ENCODE measurements around the gene TMEM132E. TPM values are rescaled to one million over a fixed set of nuclear protein-coding genes. Genes with fewer than 3 reads are reported as not detected.

TMEM132E gene
- total RNA-seq, 1 experiment from 2014 or later: not detected

DNA sequence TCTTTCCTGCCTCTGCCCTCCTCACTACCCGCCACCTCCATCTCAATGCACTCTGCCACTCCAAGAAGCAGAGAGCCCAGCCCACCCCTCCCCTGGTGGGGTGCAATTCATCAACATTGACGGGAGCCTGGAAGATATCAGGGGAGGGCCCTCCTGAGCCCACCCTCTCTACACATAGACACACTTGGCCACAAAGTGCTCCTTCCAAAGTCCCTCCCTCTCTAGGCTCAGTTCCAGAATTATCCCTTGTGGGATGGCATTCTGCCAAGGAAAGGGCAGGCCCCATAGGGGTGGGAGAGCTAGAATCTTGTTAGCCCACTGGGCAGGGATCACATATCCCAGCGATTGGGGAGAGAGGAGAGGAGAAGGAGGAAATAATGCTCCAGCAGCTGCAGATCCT is 66.2 kb downstream of the TMEM132E start:
- peaks cover 16% of the 10 kb centered on the region for H3K4me1 ChIP-seq

DNA sequence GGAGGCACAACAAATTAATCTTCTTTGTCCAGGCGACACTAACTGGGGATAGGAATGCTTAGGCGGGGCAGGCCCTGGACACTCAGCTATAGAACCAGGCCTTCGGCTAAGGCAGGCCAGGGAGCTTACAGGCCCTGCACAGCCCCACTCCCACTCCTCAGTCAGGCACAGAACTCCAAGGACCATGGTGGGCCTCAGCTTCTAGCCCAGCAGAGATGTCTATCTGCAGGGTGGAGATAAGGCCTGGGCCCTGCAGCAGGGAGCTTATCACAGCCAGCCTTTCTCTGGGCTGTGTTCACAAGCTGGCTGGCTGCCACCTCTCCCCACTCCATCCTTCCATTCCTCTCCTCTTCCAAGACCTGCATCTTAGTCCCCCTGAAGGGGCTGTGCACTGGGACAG is 68.1 kb downstream of the TMEM132E start:
- no peaks in the 10 kb centered on the region for H3K9me3 ChIP-seq (replicated peaks)
- H3K27ac ChIP-seq: no peak overlapping the region
- peaks cover 5% of the 10 kb centered on the region; the same call in 1 of the 2 replicates for H3K27me3 ChIP-seq
- H3K36me3 ChIP-seq: no peaks in the 10 kb centered on the region
- H3K4me3 ChIP-seq: no peak overlapping the region
- H3K4me1 ChIP-seq: peaks cover 16% of the 10 kb centered on the region
- no peak for DNase-seq

More for the DNA sequence above, 66.2 kb downstream of the TMEM132E start:
- peak; percentile 64 to 85 for DNase-seq
- H3K9me3 ChIP-seq (replicated peaks): no peaks in the 10 kb centered on the region
- no peaks in the 10 kb centered on the region for H3K36me3 ChIP-seq
- H3K27me3 ChIP-seq: peaks cover 14% of the 10 kb centered on the region
- H3K27ac ChIP-seq: no peak overlapping the region
- H3K4me3 ChIP-seq: no peak overlapping the region

DNA sequence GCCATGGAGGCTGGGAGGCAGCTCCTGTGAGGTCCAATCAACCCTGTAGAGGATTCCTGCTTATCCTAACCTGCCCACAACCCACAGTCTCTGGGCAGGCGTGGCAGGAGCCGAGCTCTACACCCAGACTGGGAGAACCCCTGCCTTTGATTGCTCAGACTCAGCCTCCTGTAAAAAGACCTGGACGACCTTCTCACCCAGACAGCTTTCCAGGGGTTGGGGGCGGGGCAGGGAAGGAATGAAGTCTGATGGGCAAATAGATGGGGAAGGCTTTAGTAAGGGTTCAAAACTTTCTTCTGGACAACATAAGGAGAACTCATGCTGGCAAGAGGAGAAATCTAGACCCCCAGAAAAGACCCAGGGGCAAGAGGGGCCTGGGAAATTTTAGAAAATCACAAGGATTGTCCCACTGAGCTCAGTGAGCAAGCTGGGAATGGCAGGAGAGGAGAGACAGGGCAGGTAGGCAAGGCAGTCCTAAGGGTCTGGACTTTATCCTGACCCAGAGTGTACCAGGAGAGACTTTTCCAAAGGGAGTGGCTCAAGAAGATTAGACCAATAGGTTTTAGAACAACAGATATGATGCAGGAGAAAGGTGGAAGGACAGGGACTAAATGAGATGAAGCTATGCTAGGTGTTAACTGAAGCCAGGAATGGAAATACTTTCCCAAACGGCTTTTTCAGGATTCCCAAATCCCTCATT is 70.8 kb downstream of the TMEM132E start:
- Histone ChIP-seq H3K4me3 (no peak overlapping the region), H3K36me3 (no peaks in the 10 kb centered on the region), H3K27ac (no peak overlapping the region), H3K27me3 (0 out of 2 replicates have a peak, but pooled peaks cover 5% of the 10 kb centered on the region), H3K9me3 (replicated peaks) (no peaks in the 10 kb centered on the region), H3K4me1 (peaks cover 4% of the 10 kb centered on the region; the same call in 1 of the 2 replicates)
- no peak for DNase-seq

DNA sequence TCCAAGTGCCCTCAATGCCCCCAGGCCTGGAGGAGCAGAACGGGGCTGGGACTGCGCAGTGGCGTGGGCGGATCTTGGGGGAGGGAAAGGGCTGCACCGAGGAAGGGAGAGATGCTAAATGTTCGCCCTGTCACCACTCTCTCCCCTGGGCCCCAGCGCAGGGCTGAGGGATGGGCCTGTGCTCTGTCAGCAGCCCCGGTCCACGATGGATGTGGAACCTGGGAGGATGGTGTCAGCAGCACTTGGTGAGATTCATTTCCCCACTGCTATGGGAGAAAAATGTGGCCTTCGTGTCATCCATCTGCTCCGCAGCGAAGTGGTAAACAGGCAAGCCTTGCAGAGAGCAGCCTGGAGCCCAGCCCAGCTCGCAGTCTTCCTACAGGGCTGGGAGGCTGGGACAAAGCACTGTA is 72.0 kb downstream of the TMEM132E start:
- no peaks in the 10 kb centered on the region for H3K4me1 ChIP-seq
- no peak overlapping the region for H3K4me3 ChIP-seq

DNA sequence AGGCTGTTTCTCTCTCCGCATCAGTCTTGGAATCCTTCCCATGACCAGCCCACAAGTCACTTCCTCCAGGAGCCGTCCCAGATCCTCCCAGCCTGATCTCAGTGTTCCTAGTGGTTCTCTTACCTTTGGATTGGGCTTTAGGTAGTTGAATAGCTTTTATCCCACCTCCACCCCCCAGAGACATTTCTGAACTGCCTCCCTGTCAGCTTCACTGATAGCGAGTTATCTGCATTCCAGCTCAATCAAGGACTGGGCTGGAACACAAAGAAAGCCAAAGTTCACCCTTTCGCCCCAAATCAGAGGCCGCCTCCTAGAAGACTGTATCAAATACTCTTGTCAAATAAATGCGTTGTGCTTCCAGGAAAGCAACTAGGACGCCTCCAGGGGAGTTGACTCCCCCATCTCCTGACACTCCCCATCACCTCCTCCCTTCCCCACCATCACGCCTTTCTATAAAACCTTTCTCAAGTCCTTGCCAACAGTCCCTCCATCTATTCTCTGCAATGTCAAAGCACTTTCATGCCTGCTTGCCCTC is 72.7 kb downstream of the TMEM132E start:
- Histone ChIP-seq H3K4me1 (no peaks in the 10 kb centered on the region), H3K9me3 (replicated peaks) (no peaks in the 10 kb centered on the region), H3K27ac (no peak overlapping the region), H3K27me3 (0 out of 2 replicates have a peak, but pooled peaks cover 8% of the 10 kb centered on the region), H3K4me3 (no peak overlapping the region), H3K36me3 (no peaks in the 10 kb centered on the region)
- no peak for DNase-seq

More for the DNA sequence above, 72.0 kb downstream of the TMEM132E start:
- no peak for DNase-seq
- H3K36me3 ChIP-seq: no peaks in the 10 kb centered on the region
- H3K27me3 ChIP-seq: 0 out of 2 replicates have a peak, but pooled peaks cover 8% of the 10 kb centered on the region
- H3K9me3 ChIP-seq (replicated peaks): no peaks in the 10 kb centered on the region
- no peak overlapping the region for H3K27ac ChIP-seq

DNA sequence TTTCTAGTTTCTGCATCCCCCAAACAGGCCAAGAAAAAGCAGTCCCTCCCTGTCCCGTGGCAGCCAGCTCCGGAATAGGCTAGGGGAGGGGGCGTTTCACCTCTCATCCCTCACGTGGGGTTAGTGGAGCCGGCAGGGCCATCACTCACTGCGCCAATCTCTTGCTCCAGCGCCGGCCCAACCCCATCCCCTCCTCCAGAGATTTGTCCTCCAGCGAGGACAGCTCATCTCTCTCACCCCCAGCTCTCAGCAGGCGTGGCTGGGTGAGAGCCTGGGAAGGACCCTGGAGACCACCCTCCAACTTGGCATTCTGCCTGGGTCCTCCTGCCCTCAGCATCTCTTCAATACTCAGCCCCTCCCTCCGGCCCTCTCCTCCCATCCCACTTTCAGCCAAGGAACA is 74.1 kb downstream of the TMEM132E start:
- no peak overlapping the region for H3K4me3 ChIP-seq
- H3K4me1 ChIP-seq: no peaks in the 10 kb centered on the region
- no peaks in the 10 kb centered on the region for H3K36me3 ChIP-seq
- no peak for DNase-seq
- 0 out of 2 replicates have a peak, but pooled peaks cover 8% of the 10 kb centered on the region for H3K27me3 ChIP-seq
- no peak overlapping the region for H3K27ac ChIP-seq
- H3K9me3 ChIP-seq (replicated peaks): no peaks in the 10 kb centered on the region

DNA sequence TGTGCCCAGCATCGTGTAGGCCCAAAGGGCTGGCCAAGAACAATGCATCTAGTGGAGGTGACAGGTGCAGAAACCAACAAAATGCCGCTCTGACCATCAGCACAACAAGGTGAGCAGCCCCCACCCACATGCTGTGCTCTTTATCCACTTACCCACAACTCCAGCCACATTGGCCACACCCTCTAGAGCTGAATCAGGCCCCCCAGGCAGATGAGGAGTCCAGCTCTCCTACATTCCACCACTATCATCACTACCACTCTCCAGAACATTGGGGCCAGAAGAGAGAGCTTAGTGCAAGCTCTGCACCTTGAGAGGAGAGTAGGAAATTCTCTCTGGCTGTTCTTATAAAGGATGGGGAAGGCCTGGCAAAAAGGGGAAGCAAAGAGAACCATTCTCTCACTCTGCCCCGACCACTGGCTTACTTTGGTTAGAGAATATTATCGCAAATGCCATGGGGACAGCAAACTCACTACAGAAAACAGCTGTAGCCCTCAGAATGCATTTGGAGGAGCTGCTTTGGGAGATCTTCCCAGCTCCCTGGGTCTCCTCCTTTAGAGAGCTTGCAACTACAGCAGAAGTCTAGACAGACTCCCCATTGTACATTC is 75.0 kb downstream of the TMEM132E start:
- Histone ChIP-seq H3K4me1 (no peaks in the 10 kb centered on the region), H3K27me3 (0 out of 2 replicates have a peak, but pooled peaks cover 7% of the 10 kb centered on the region), H3K9me3 (replicated peaks) (no peaks in the 10 kb centered on the region), H3K36me3 (no peaks in the 10 kb centered on the region), H3K4me3 (no peak overlapping the region), H3K27ac (no peak overlapping the region)
- DNase-seq: no peak

DNA sequence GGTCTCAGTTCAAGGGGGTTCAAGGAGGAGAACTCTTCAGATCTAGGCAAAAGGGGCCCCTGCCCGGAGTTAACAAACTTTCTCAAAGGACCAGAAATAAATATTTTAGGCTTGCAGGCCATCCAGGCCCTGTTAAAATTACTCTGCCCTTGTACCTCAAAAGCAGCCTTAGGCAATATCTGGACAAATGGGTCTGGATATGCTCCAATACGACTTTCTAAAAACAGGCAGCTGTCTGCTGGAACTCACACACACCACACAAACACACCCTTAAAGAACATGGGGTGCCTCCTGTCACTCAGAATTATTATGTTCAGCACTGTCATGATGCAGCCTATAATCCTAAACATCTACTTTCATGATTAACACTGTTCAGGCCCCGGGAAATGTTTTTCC is 75.5 kb downstream of the TMEM132E start:
- no peak for DNase-seq
- no peaks in the 10 kb centered on the region for H3K4me1 ChIP-seq
- H3K36me3 ChIP-seq: no peaks in the 10 kb centered on the region
- H3K9me3 ChIP-seq (replicated peaks): no peaks in the 10 kb centered on the region
- 0 out of 2 replicates have a peak, but pooled peaks cover 3% of the 10 kb centered on the region for H3K27me3 ChIP-seq
- no peak overlapping the region for H3K4me3 ChIP-seq
- H3K27ac ChIP-seq: no peak overlapping the region

DNA sequence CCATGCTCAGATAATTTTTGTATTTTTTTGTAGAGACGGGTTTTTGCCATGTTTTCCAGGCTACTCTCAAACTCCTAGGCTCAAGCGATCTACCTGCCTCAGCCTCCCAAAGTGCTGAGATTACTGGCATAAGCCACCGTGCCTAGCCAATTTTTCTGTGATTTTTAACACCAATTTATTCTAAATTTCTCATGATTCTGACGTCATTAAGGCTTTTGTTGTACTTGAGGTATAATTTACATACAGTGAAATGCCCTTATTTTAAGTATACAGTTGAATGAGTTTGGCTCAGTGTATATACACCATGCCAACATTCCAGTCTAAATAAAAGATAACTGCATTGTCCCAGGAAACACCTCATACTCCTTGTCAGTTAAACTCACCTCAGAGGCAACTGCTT is 77.4 kb downstream of the TMEM132E start:
- Histone ChIP-seq H3K36me3 (no peaks in the 10 kb centered on the region), H3K4me1 (no peaks in the 10 kb centered on the region), H3K9me3 (replicated peaks) (no peaks in the 10 kb centered on the region), H3K27ac (no peak overlapping the region), H3K4me3 (no peak overlapping the region), H3K27me3 (0 out of 2 replicates have a peak, but pooled peaks cover 3% of the 10 kb centered on the region)
- DNase-seq: no peak

DNA sequence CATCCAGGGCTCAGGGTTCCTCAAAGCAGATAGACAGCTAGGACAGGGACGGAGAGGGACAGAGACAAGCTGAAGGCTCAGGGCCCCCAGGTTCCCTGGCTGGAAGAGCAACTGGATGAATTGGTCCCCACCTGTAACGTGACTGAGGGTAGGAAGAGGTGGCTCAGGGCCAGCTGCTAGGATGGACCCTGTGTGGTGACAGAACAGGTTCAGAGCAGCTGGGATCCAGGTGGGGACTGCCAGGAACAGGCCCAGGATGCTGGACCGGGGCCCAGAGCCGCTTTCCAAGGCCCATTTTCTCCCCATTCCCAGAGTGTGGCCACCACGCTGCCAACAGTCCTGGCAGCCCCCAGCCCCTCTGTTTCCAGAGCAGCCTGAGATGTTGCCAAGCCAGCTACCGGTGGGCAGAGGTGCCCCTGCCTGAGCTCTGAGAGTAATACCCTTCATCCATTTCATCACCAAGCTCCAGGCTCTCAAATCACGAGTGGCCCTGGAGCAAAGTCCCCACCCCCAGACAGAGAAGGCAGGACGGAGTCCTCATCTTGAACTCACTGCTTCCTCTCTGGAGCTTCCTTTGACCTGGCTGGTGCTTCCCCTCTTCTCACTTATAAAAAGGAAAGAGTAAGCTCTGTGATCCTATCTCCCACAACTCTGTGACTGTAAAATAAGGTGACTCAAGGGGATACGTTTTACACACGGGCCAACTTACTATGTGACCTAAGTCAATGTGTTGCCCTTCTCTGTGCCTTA is 79.6 kb downstream of the TMEM132E start:
- DNase-seq: no peak
- Histone ChIP-seq H3K4me1 (no peaks in the 10 kb centered on the region), H3K4me3 (no peak overlapping the region), H3K9me3 (replicated peaks) (no peaks in the 10 kb centered on the region), H3K36me3 (no peaks in the 10 kb centered on the region), H3K27ac (no peak overlapping the region), H3K27me3 (peaks cover 7% of the 10 kb centered on the region; the same call in 1 of the 2 replicates)

DNA sequence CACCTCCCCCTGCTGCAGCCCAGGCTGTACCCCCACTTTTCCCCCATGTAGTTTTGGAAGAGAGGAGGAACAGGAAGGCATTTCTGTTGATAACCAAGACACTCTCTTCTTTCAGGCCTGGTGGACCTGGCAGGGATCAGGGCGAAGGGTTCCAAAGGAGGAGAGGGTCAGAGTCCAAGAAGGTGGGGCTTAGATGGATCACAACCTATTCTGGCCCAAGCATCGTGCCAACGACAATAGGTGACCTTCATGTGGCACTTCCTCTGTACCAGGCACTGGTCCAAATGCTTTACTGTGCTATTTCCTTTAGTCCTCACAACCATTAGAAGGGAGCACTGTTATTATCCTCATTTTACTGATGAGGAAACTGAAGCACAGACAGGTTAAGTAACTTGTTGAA is 84.3 kb downstream of the TMEM132E start:
- no peak for DNase-seq
- no peak overlapping the region for H3K27ac ChIP-seq

DNA sequence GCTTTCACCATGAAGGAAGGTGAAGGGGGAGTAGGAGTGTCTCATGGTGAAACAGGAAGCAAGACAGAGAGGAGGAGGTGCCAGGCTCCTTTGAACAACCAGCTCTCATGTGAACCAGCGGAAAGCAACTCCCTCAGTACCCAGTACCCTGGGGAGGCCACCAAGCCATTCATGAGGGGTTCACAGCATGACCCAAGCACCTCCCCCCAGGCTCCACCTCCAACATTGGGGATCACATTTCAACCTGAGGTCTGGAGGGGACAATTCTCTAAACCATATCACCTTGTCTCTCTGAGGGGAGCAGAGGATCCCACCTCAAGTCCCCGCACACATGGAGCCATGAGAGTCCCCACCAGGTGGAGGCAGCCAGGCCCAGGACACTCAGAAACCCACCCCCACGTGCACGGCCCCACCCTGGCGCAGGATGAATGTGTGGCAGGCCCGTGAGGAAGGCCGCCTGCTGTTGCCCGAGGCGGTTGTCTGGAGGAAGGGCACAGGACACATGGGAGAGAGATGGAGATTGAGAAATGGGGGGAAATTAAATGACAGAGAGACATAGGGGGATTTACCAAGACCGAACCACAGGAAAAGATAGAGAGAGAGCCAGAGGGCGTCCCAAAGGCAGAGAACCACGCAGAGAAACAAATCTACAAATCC is 85.9 kb downstream of the TMEM132E start:
- Histone ChIP-seq H3K4me3 (no peak overlapping the region), H3K27ac (no peak overlapping the region), H3K36me3 (no peaks in the 10 kb centered on the region), H3K27me3 (peaks cover 47% of the 10 kb centered on the region), H3K4me1 (no peaks in the 10 kb centered on the region), H3K9me3 (replicated peaks) (no peaks in the 10 kb centered on the region)
- no peak for DNase-seq

More for the DNA sequence above, 84.3 kb downstream of the TMEM132E start:
- H3K4me3 ChIP-seq: no peak overlapping the region
- no peaks in the 10 kb centered on the region for H3K4me1 ChIP-seq
- H3K27me3 ChIP-seq: peaks cover 34% of the 10 kb centered on the region
- H3K36me3 ChIP-seq: no peaks in the 10 kb centered on the region
- no peaks in the 10 kb centered on the region for H3K9me3 ChIP-seq (replicated peaks)

DNA sequence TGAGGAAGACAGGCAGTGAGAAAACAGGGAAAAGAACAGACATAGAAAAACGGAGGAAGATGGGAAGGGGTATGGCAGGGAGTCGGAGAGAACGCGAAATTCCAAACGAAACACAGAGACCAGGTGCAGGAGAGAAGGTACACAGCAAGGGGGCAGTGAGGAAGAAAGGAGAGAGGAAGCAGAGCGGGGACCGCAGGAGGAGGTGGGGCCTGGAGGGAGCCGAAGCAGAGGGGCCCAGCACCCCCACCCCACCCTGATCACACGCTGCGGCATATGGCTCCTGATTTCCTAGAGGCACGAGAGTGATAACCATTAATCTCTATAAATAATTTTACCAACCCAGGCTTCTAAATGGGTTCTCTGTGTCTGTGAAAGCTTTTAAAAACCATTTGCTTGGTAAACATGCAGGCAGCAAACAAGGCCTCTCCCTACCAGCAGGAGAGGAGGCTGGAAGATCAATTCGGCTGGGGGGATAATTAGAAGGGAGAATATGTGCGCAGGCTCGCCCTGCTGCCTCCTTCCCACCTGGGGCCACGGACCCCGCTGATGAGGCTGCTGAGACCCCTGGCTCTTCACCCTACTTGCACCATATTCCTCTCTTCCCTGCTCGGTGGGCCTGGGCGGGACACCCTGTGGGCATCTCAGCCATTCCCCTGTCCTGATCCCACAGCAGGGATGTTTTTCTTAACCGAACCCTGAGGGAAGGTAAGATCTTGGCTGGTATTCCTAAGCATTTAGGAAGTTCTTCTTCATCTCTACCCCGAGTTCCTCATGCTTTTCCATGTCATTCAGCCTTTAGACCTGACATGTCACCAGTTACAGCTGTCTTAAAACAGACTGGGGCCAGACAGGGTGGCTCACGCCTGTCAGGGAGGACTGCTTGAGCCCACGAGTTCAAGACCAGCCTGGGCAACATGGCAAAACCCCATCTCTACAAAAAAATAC is 86.7 kb downstream of the TMEM132E start:
- no peak overlapping the region for H3K27ac ChIP-seq
- no peaks in the 10 kb centered on the region for H3K9me3 ChIP-seq (replicated peaks)
- no peak for DNase-seq

More for the DNA sequence above, 86.7 kb downstream of the TMEM132E start:
- no peak overlapping the region for H3K4me3 ChIP-seq
- peaks cover 48% of the 10 kb centered on the region for H3K27me3 ChIP-seq
- H3K4me1 ChIP-seq: no peaks in the 10 kb centered on the region
- H3K36me3 ChIP-seq: no peaks in the 10 kb centered on the region
